ENCODE results near the gene CACNA1C.
A peak's percentile ranks its signal among the peaks of the same experiment; 100 is the strongest.

Gene CACNA1C

DNA sequence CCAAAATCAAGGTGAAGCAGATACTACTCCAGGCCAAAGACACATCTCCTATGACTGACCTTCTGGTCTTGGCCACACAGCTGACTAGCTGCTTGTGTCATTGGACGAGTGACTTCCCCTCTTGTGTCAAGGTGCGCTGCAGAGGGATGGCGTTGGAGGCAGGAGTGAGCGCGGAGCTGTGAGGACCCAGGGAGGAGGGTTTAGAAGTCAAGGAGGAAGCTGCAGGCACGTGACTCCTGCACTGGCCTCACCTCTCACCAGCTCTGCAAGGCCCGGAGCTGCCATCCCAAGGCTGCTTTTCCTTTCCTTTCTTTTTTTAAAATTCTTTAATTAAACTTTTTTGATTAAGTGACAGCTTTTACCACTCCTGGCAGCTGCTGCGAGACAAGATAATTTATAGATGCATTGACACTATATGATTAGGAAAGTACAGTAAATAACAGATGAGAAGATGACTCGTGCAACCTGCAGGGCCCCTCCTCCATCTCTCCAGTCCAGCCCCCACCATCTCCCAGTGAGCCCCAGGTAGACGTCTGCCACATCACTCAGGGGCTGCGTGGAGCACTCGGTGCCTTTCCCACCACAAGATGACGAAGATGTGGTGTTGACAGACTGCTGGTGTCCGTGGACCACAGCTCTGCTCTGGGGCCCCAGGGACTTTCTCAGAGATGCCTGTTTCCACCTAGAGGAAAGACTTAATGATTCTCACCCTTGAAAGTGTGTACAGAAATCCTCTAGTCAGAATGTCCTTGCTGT, 350.6 kb downstream of the CACNA1C start:
- ATAC-seq (ENCODE audit: low read depth), result no peak
- DNase-seq (ENCODE audit: low spot score), result peak; percentile 47
- TF ChIP-seq, protein P1, sequence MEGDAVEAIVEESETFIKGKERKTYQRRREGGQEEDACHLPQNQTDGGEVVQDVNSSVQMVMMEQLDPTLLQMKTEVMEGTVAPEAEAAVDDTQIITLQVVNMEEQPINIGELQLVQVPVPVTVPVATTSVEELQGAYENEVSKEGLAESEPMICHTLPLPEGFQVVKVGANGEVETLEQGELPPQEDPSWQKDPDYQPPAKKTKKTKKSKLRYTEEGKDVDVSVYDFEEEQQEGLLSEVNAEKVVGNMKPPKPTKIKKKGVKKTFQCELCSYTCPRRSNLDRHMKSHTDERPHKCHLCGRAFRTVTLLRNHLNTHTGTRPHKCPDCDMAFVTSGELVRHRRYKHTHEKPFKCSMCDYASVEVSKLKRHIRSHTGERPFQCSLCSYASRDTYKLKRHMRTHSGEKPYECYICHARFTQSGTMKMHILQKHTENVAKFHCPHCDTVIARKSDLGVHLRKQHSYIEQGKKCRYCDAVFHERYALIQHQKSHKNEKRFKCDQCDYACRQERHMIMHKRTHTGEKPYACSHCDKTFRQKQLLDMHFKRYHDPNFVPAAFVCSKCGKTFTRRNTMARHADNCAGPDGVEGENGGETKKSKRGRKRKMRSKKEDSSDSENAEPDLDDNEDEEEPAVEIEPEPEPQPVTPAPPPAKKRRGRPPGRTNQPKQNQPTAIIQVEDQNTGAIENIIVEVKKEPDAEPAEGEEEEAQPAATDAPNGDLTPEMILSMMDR (IDR thresholded peaks at IDR 0.05; ENCODE audit: poor library complexity, severe bottlenecking), result no peak
- Histone ChIP-seq H3K4me1 (ENCODE audit: insufficient read depth, poor library complexity, severe bottlenecking) (no peaks in the 10 kb centered on the region), H3K9me3 (ENCODE audit: severe bottlenecking) (no peaks in the 10 kb centered on the region), H3K27me3 (ENCODE audit: insufficient read depth, poor library complexity, severe bottlenecking) (peaks cover 10% of the 10 kb centered on the region), H3K27ac (ENCODE audit: poor library complexity, severe bottlenecking) (no peak overlapping the region), H3K4me3 (ENCODE audit: severe bottlenecking) (no peak overlapping the region), H3K36me3 (ENCODE audit: low read depth) (no peaks in the 10 kb centered on the region)

DNA sequence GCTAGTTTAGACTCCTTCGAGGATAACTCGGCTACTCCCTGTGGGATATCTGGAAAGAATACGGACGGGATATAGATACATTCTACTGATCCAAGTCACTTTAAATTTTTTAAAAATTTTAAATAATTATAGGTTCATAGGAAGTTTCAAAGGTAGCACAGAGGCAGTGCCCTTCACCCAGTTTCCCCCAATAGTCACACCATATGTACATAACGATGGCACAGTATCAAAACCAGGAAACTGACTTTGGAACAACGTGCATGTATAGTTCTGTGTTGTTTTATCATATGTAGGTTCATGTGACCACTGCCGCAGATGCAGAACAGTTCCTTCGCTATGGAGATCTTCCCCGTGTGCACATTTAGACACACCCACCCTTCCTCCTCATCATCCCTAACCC, 352.3 kb downstream of the CACNA1C start:
- DNase-seq (ENCODE audit: low spot score), result no peak
- Histone ChIP-seq H3K4me3 (ENCODE audit: severe bottlenecking) (no peak overlapping the region), H3K4me1 (ENCODE audit: insufficient read depth, poor library complexity, severe bottlenecking) (no peaks in the 10 kb centered on the region), H3K36me3 (ENCODE audit: low read depth) (no peaks in the 10 kb centered on the region), H3K27ac (ENCODE audit: poor library complexity, severe bottlenecking) (no peak overlapping the region), H3K27me3 (ENCODE audit: insufficient read depth, poor library complexity, severe bottlenecking) (peaks cover 17% of the 10 kb centered on the region), H3K9me3 (ENCODE audit: severe bottlenecking) (no peaks in the 10 kb centered on the region)
- no peak for ATAC-seq (ENCODE audit: low read depth)
- TF ChIP-seq, protein P1 (IDR thresholded peaks at IDR 0.05; ENCODE audit: poor library complexity, severe bottlenecking), result no peak

DNA sequence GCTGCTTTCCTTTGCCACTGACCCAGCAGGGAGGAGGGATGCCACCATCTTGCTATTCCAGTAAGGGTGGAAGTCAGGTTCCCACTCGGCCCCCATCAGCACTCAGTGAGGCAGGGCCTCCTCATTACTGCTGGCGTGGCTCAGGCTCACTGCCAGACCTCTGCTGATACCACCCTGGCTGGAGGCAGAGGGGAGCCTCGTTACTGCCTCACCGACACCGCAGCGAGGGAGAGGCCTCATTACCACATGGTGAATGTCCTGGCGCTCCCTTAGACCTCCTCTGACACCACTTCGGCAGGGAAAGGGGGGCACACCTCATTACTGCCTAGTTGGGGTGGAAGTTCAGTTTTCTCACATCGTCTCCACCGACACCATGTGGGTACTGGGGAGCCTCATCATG, 354.1 kb downstream of the CACNA1C start:
- no peak for ATAC-seq (ENCODE audit: low read depth)
- Histone ChIP-seq H3K4me3 (ENCODE audit: severe bottlenecking) (no peak overlapping the region), H3K27me3 (ENCODE audit: insufficient read depth, poor library complexity, severe bottlenecking) (peaks cover 20% of the 10 kb centered on the region), H3K4me1 (ENCODE audit: insufficient read depth, poor library complexity, severe bottlenecking) (no peaks in the 10 kb centered on the region), H3K9me3 (ENCODE audit: severe bottlenecking) (no peaks in the 10 kb centered on the region), H3K36me3 (ENCODE audit: low read depth) (no peaks in the 10 kb centered on the region), H3K27ac (ENCODE audit: poor library complexity, severe bottlenecking) (no peak overlapping the region)
- no peak for DNase-seq (ENCODE audit: low spot score)
- TF ChIP-seq, protein P1 (IDR thresholded peaks at IDR 0.05; ENCODE audit: poor library complexity, severe bottlenecking), result no peak

DNA sequence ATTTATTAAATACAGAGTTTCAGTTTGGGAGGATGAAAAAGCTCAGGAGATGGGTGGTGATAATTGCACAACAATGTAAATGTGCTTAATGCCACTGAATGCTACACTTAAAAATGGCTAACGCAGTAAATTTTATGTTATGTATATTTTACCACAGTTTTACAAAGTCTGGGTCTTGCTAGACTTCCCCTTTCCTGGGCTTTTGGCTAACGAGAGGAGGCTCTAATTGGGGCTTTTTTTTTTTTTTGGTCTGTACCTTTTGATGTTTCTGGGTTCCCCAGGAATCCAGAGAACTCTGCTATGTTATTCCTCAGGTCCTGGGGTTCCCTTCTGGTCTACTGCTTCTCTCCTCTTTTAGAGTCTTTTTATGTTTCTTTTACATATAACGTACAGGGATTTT, 355.5 kb downstream of the CACNA1C start:
- Histone ChIP-seq H3K27me3 (ENCODE audit: insufficient read depth, poor library complexity, severe bottlenecking) (peaks cover 20% of the 10 kb centered on the region), H3K27ac (ENCODE audit: poor library complexity, severe bottlenecking) (no peak overlapping the region), H3K4me1 (ENCODE audit: insufficient read depth, poor library complexity, severe bottlenecking) (no peaks in the 10 kb centered on the region), H3K36me3 (ENCODE audit: low read depth) (no peaks in the 10 kb centered on the region), H3K4me3 (ENCODE audit: severe bottlenecking) (no peak overlapping the region), H3K9me3 (ENCODE audit: severe bottlenecking) (no peaks in the 10 kb centered on the region)
- ATAC-seq (ENCODE audit: low read depth) (no peak), DNase-seq (ENCODE audit: low spot score) (no peak)
- TF ChIP-seq, protein P1 (IDR thresholded peaks at IDR 0.05; ENCODE audit: poor library complexity, severe bottlenecking), result no peak

DNA sequence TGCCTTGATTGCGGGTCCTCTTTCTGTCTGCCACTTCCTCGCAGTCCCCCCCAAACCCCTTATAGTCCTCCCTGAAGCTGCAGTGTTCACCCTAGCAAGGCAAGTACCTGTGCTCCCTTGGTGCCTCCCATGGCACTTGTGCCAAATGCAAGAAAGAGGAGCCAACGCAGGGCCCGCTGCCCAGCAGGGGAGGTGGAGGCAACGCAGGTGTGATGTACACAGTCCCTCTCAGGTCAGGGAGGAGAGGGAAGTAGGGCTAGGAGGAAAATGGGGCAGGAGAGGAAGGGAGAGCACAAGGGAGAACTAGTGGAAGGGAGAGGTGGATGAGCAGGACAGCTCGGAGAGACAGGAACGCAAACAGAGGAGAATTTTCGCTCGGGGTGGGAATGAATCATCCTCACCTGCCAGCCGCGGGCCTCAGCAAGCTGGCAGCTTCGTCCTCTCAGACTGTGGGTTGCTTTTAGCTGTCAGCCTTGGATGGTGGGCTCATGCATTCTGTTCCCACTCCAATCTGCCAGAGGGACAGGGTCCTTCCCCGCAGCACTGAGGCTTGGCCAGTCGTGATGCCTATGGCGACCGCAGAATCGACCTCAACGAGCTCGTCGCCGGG, 357.0 kb downstream of the CACNA1C start:
- Histone ChIP-seq H3K4me3 (ENCODE audit: severe bottlenecking) (no peak overlapping the region), H3K4me1 (ENCODE audit: insufficient read depth, poor library complexity, severe bottlenecking) (no peaks in the 10 kb centered on the region), H3K27me3 (ENCODE audit: insufficient read depth, poor library complexity, severe bottlenecking) (peaks cover 20% of the 10 kb centered on the region), H3K36me3 (ENCODE audit: low read depth) (no peaks in the 10 kb centered on the region), H3K9me3 (ENCODE audit: severe bottlenecking) (no peaks in the 10 kb centered on the region), H3K27ac (ENCODE audit: poor library complexity, severe bottlenecking) (no peak overlapping the region)
- ATAC-seq (ENCODE audit: low read depth), result no peak
- DNase-seq (ENCODE audit: low spot score), result peak; percentile 49
- TF ChIP-seq, protein P1 (IDR thresholded peaks at IDR 0.05; ENCODE audit: poor library complexity, severe bottlenecking), result no peak

All from RWPE2 (cell line).